Calu3 (cell line): ENCODE results near the gene SRPK2. TPM values are rescaled to one million over a fixed set of nuclear protein-coding genes. Genes with fewer than 3 reads are reported as not detected.

Experiments
- BruUV-seq: library from RNA; stranded (reverse); fragments of 400-500 nt; replicated peaks from 2 replicates; lab custom pipeline; 2021; lab: Mats Ljungman, UMichigan
- CTCF ChIA-PET: fragments of 300-600 bp; sonication (Branson Sonifier 250); formaldehyde crosslinking; loops from one replicate; lab custom pipeline; 2022; ENCODE audit warnings: antibody characterized with exemption; lab: Charles Lee
- DNase-seq: peaks from one replicate; pipeline ENCODE4 v3.0.0; 2022
- H3K27ac Mint-ChIP-seq: one replicate; pipeline ENCODE4 v1.8.0; 2022; ENCODE audit warnings: mixed read lengths; ENCODE audit not compliant: unreplicated experiment
- H3K27me3 Mint-ChIP-seq: one replicate; pipeline ENCODE4 v1.8.0; 2022; ENCODE audit warnings: mixed read lengths; ENCODE audit not compliant: unreplicated experiment
- H3K36me3 Mint-ChIP-seq: one replicate; pipeline ENCODE4 v1.8.0; 2022; ENCODE audit warnings: mild to moderate bottlenecking, moderate library complexity, mixed read lengths; ENCODE audit not compliant: insufficient read depth, unreplicated experiment
- H3K4me1 Mint-ChIP-seq: one replicate; pipeline ENCODE4 v1.8.0; 2022; ENCODE audit warnings: mild to moderate bottlenecking, low read depth, mixed read lengths; ENCODE audit not compliant: unreplicated experiment
- H3K4me3 Mint-ChIP-seq: one replicate; pipeline ENCODE4 v1.8.0; 2022; ENCODE audit warnings: mild to moderate bottlenecking, low read depth, moderate library complexity, mixed read lengths; ENCODE audit not compliant: unreplicated experiment
- H3K9me3 Mint-ChIP-seq: one replicate; pipeline ENCODE4 v1.8.0; 2022; ENCODE audit warnings: low read depth, mixed read lengths; ENCODE audit not compliant: unreplicated experiment
- CTCF ChIP-seq: fragments of 200-600 bp; IDR thresholded peaks from one replicate; pipeline ENCODE4 v1.8.0; 2022; ENCODE audit warnings: antibody characterized with exemption; ENCODE audit not compliant: unreplicated experiment
- intact Hi-C: fragments of 100-400 bp; cut with micrococcal nuclease; formaldehyde crosslinking; loops from one replicate; pipeline ENCODE4 v1.10.0; 2022; ENCODE audit not compliant: unreplicated experiment
- total RNA-seq: library from RNA; stranded (reverse); gene quantifications from 2 replicates; pipeline ENCODE4 v1.2.3, GENCODE V29; 2022

Gene SRPK2
- total RNA-seq, 1 experiment from 2014 or later = 40.2 TPM

GRCh38 chr7:105316578-105317344 is 72.0 kb downstream of the SRPK2 start:
- no peak for TF ChIP-seq CTCF
- no peaks in the 10 kb centered on the region for H3K27me3 Mint-ChIP-seq
- no TSS peak for BruUV-seq
- H3K4me1 Mint-ChIP-seq = peaks cover 11% of the 10 kb centered on the region
- intact Hi-C loops = no loop called here
- no peak overlapping the region for H3K4me3 Mint-ChIP-seq
- H3K36me3 Mint-ChIP-seq = no peaks in the 10 kb centered on the region
- no peaks in the 10 kb centered on the region for H3K9me3 Mint-ChIP-seq
- CTCF ChIA-PET = no interaction called here
- DNase-seq = no peak
- H3K27ac Mint-ChIP-seq = no peak overlapping the region

GRCh38 chr7:105315357-105315756 is 73.4 kb downstream of the SRPK2 start:
- no peak for TF ChIP-seq CTCF
- BruUV-seq = no TSS peak
- CTCF ChIA-PET = no interaction called here
- Mint-ChIP-seq H3K36me3 (no peaks in the 10 kb centered on the region), H3K27me3 (no peaks in the 10 kb centered on the region), H3K9me3 (no peaks in the 10 kb centered on the region), H3K4me1 (peaks cover 12% of the 10 kb centered on the region), H3K4me3 (no peak overlapping the region), H3K27ac (no peak overlapping the region)
- DNase-seq = no peak
- intact Hi-C loops = no loop called here

DNA sequence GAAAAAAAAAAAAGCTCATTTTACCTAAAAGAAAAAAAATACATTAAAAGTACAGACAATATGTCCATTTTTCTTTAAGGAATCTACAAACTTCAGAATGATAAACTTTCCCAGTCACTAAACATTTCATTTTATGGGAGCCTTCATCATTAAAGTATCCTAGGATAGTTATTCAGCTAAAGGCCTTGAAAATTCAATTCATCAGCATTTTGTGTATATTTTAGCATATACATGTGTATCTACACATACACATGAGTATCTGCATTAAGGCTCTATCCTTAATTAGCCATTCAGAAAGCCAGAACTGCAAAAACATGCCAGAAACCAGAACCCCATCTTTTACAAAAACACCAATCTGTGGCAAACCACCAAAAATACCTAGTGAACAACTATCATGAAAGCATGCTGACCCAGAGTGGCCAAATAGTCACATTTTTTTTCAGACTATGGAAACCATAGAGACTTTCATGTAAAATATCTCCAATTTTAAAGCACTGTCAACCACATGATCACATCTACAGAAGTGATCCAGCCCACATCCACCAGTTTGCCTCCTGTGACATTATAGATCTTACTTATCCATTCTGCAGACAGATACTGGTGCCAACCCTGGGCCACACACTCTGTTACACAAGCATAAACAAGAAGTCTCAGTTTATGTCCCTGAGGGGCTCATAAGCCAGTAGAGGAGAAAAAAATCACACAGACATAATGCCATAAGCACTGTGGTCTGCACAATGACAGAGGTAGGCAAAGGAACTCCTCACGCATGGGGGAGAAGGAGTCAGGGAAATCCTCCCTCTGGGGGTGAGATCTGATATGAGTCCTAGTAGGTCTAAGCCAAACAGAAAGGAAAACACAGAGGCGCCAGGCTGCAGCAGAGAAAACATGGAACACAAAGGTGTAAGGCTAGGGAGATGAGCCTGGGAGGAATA is 79.2 kb downstream of the SRPK2 start:
- Mint-ChIP-seq H3K36me3 (peaks cover 5% of the 10 kb centered on the region), H3K4me1 (peaks cover 36% of the 10 kb centered on the region), H3K27me3 (no peaks in the 10 kb centered on the region), H3K9me3 (no peaks in the 10 kb centered on the region), H3K27ac (no peak overlapping the region), H3K4me3 (no peak overlapping the region)
- CTCF ChIA-PET = interaction anchor here (0.5 kb wide), 1 partner anchor 128 kb away, joined by 11 read pairs; no protein-coding TSS in a partner anchor
- DNase-seq = no peak
- intact Hi-C loops = no loop called here
- TF ChIP-seq CTCF = no peak
- no TSS peak for BruUV-seq

DNA sequence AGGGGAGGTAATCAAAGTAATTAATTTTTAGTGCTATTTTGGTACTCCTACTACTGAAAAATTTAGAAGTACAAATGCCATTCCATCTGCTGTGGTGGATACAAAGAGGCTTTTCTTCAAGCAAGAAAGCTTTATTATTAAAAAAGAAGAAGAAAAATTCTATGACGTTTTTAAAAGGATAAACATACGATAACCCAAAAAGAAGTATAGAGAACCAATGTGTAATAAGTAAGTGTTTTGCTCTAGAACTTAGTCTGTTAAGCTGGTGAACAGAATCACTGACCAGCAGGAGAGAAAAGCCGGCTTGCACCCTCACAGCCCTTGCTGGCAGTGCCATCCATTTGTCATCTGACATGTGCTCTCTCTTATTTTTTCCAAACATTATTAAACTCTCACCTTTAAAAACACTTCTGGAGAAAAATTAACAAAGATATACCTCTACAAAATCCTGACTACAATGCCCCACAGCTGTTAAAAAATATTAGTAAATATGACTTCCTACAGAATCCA is 81.5 kb downstream of the SRPK2 start:
- Mint-ChIP-seq H3K27me3 (no peaks in the 10 kb centered on the region), H3K27ac (no peak overlapping the region), H3K36me3 (peaks cover 5% of the 10 kb centered on the region), H3K4me1 (peaks cover 33% of the 10 kb centered on the region), H3K9me3 (no peaks in the 10 kb centered on the region), H3K4me3 (no peak overlapping the region)
- CTCF ChIA-PET = interaction anchor here (0.5 kb wide), 1 partner anchor 133 kb away, joined by 3 read pairs; no protein-coding TSS in a partner anchor
- TF ChIP-seq CTCF = no peak
- no peak for DNase-seq
- intact Hi-C loops = no loop called here
- no TSS peak for BruUV-seq
